ENCODE data around the gene NSF. TPM values are rescaled to one million over a fixed set of nuclear protein-coding genes. Genes with fewer than 3 reads are reported as not detected.
A peak's percentile ranks its signal among the peaks of the same experiment; 100 is the strongest.

Gene NSF
- total RNA-seq, 1 donor from 2014 or later = 13.3 TPM

DNA sequence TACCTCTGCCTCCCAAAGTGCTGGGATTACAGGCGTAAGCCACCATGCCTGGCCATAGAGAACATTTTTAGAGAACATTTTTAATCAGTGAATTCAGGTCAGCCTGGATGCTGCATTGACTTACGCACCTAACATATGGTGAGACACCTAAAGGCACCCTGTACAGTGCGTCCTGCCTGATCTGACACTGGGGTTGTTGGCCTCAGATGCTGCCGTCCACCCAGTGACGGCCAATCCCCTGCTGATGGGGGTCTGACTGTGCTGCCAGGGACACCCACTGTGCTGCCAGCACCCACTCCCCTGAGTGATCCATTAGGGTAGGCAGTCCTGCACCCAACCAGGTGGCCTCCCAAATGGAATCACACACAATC, 189.5 kb downstream of the NSF start:
- no peak overlapping the region for H3K4me3 ChIP-seq (ENCODE audit: low read depth, low read length)
- DNase-seq (ENCODE audit: low read depth) = no peak
- TF ChIP-seq, protein P1, sequence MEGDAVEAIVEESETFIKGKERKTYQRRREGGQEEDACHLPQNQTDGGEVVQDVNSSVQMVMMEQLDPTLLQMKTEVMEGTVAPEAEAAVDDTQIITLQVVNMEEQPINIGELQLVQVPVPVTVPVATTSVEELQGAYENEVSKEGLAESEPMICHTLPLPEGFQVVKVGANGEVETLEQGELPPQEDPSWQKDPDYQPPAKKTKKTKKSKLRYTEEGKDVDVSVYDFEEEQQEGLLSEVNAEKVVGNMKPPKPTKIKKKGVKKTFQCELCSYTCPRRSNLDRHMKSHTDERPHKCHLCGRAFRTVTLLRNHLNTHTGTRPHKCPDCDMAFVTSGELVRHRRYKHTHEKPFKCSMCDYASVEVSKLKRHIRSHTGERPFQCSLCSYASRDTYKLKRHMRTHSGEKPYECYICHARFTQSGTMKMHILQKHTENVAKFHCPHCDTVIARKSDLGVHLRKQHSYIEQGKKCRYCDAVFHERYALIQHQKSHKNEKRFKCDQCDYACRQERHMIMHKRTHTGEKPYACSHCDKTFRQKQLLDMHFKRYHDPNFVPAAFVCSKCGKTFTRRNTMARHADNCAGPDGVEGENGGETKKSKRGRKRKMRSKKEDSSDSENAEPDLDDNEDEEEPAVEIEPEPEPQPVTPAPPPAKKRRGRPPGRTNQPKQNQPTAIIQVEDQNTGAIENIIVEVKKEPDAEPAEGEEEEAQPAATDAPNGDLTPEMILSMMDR (conservative IDR thresholded peaks at IDR 0.05; ENCODE audit: low read depth, low read length) = no peak

DNA sequence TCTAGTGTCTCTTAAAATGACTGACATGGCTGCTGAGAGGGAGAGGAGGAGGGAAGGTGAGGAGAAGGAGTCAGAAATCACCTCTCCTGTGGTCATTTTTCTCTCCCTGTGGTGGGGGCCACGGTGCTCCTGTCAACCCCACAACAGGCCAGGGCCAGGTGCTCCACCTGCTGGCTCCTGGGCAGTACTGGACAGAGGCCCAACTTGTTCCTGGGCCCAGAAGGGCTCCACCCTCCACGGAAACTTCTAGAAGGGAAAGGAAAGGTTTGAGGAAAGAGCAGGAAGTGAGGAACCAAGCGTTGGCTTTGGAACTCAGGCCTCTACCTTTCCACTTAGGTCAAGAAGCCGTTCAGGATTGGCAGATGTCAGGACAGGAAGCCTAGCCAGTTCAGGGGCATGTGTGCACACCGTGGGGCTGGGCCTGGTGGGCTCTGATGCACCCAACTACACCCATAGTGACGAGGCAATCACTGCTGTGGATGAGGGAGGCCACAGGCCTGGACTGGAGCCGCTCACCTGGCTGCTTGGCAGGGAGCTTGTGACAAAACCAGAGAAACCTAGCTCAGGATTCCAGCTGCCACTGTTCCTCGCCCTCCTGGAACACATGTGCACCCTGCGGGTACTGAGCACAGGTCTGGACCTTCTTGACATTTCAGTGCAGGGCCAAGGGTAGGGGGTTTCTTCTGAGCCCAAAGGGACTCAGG, 191.9 kb downstream of the NSF start:
- TF ChIP-seq, protein P1 (conservative IDR thresholded peaks at IDR 0.05; ENCODE audit: low read depth, low read length) = peak; percentile 98
- no peak for DNase-seq (ENCODE audit: low read depth)
- H3K4me3 ChIP-seq (ENCODE audit: low read depth, low read length) = no peak overlapping the region

DNA sequence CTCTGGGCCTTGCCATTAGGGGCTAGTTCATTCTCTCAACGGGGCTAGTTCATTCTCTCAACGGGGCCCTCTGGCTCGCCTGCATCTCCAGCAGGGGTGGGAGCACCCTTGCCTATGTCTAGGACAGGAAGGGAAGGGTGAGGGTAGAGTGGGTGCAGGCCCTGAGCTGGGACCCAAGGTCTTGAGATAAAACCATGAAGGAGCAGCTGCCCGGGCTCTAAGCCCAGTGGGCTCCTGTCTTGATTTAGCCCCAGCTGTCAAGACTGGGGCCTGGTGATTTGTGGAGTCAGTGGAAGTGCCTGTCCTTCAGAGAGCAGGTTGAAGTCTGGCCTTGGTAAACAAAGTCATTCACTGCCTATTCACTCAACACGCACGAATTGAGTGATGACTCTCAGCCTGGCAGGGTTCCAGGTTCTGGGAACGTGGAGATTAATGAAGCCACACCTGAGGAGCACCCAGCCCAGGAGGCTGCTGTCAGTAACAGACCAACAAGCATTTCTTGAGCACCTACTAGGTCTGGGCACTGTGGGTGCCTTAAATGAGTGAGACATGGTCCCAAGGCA, 192.6 kb downstream of the NSF start:
- DNase-seq (ENCODE audit: low read depth) = no peak
- TF ChIP-seq, protein P1 (conservative IDR thresholded peaks at IDR 0.05; ENCODE audit: low read depth, low read length) = no peak
- no peak overlapping the region for H3K4me3 ChIP-seq (ENCODE audit: low read depth, low read length)

DNA sequence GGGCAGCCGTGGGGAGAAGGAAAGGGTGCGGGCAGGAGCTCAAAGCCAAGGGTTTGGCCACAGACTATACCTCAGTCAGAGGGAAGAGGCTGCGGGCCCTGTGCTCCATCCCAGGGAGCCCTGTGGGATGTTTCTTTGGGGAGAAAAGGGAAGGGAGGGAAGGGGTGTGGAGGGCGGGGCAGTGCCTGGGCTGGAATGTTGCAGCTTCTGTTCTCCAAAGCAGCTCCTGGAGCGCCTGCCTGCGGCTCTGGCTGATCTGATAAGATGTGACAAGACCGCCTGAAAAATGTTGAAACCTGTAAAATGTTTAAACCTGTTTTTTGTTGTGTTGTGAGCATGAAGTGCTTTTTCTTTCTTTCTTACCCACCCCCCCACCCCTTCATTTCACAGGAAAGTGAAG, 195.2 kb downstream of the NSF start:
- no peak overlapping the region for H3K4me3 ChIP-seq (ENCODE audit: low read depth, low read length)
- no peak for DNase-seq (ENCODE audit: low read depth)
- TF ChIP-seq, protein P1 (conservative IDR thresholded peaks at IDR 0.05; ENCODE audit: low read depth, low read length) = no peak

DNA sequence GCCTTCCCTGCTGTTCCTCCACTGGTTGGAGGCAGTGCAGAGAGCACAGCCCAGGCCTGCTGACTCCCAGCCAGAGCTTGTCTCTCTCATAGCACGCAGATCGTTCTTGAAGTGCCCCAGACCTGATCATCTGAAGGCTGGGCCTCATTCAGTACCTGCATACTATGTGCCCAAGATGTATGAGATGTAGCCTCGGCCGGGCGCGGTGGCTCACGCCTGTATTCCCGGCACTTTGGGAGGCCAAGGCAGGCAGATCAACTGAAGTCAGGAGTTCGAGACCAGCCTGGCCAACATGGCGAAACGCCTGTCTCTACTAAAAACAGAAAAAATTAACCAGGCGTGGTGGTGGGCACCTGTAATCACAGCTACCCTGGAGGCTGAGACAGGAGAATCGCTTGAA, 197.0 kb downstream of the NSF start:
- TF ChIP-seq, protein P1 (conservative IDR thresholded peaks at IDR 0.05; ENCODE audit: low read depth, low read length) = no peak
- H3K4me3 ChIP-seq (ENCODE audit: low read depth, low read length) = no peak overlapping the region
- DNase-seq (ENCODE audit: low read depth) = no peak

DNA sequence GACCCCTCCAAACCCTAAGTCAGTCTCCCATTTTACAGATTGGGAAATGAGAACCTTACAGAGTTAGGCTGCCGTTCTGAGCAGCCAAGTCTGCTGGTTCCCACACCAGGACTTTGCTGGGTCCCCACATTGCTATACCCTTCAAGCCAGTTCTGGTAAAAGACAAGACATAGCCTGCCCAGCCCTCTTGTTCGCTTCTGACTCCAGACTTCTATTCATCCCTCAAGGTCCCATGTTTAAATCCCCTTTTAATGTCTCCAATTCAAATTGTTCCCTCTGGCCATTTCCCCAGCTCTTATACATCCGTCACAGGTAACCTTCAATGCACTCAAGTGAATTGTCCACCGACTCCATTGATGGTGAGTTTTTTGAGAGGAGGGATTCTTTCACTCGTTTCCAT, 197.8 kb downstream of the NSF start:
- TF ChIP-seq, protein P1 (conservative IDR thresholded peaks at IDR 0.05; ENCODE audit: low read depth, low read length) = no peak
- no peak overlapping the region for H3K4me3 ChIP-seq (ENCODE audit: low read depth, low read length)
- DNase-seq (ENCODE audit: low read depth) = no peak

DNA sequence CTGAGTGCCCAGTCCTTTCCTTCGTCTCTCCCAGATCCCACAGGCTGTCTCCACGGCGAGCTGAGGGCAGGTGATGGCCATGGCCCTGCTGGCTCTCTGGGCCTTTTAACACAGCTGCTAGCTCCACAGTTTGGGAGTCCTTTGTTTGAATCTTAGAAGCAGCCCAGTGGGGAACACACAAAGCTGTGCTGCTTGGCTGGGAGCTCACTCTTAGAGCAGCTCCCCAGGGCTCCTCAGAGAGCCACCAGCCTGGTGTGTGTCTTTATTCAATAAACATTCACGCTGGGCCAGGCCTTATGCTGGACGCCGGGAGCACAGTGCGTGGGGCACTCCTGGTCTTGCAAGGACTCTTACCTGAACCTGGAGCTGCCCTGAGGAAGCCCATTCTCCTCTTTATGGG, 198.3 kb downstream of the NSF start:
- no peak for DNase-seq (ENCODE audit: low read depth)
- no peak overlapping the region for H3K4me3 ChIP-seq (ENCODE audit: low read depth, low read length)
- TF ChIP-seq, protein P1 (conservative IDR thresholded peaks at IDR 0.05; ENCODE audit: low read depth, low read length) = no peak

Measured in epithelial cell of proximal tubule (primary cell).